PC-9 (cell line): ENCODE results near the gene CLBA1. TPM values are rescaled to one million over a fixed set of nuclear protein-coding genes. Genes with fewer than 3 reads are reported as not detected.
A peak's percentile ranks its signal among the peaks of the same experiment; 100 is the strongest.

Experiments used
- BruUV-seq: library from RNA; stranded (reverse); fragments of 400-500 nt; replicated peaks from 2 replicates; lab custom pipeline; 2021; lab: Mats Ljungman, UMichigan
- CTCF ChIA-PET: fragments of 300-600 bp; sonication (Branson Sonifier 250); formaldehyde crosslinking; loops from one replicate; lab custom pipeline; 2022; ENCODE audit warnings: antibody characterized with exemption; lab: Charles Lee
- POLR2A ChIA-PET: fragments of 300-600 bp; sonication (Branson Sonifier 250); formaldehyde crosslinking; loops from one replicate; lab custom pipeline; 2022; ENCODE audit warnings: antibody characterized with exemption; ENCODE audit not compliant: unreplicated experiment; lab: Charles Lee
- DNase-seq, 2 experiments: peaks; one replicate each; pipeline versions ENCODE4 v3.0.0 to v3.0.0-alpha.2; 2015 to 2022; ENCODE audit warnings: mixed read lengths in 1 of 2
- H2AFZ ChIP-seq: fragments of 200-600 bp; sonication (generic); 2 replicates; pipeline ENCODE4 v1.8.1; 2017; ENCODE audit warnings: antibody characterized with exemption
- H3F3A ChIP-seq: fragments of 200-600 bp; sonication (generic); 2 replicates; pipeline ENCODE4 v1.8.1; 2017; ENCODE audit warnings: antibody characterized with exemption, mild to moderate bottlenecking, low read depth; ENCODE audit not compliant: insufficient read depth
- H3K27ac ChIP-seq: fragments of 200-600 bp; sonication (generic); 2 replicates; pipeline ENCODE4 v1.6.1; 2016; ENCODE audit warnings: mixed run types
- H3K27me3 ChIP-seq: fragments of 200-600 bp; sonication (generic); 2 replicates; pipeline ENCODE4 v1.6.1; 2016; ENCODE audit warnings: low read depth, mixed run types; ENCODE audit not compliant: insufficient read depth
- H3K36me3 ChIP-seq: fragments of 200-600 bp; sonication (generic); 2 replicates; pipeline ENCODE4 v1.6.1; 2016; ENCODE audit warnings: low read depth, mixed run types
- H3K4me1 ChIP-seq: fragments of 200-600 bp; sonication (generic); replicated peaks from 2 replicates; pipeline ENCODE4 v1.6.1; 2016; ENCODE audit warnings: mixed run types; ENCODE audit not compliant: insufficient read depth
- H3K4me2 ChIP-seq: fragments of 200-600 bp; sonication (generic); 2 replicates; pipeline ENCODE4 v1.6.1; 2017; ENCODE audit warnings: mixed run types
- H3K4me3 ChIP-seq: fragments of 200-600 bp; sonication (generic); 2 replicates; pipeline ENCODE4 v1.6.1; 2016; ENCODE audit warnings: mixed run types
- H3K79me2 ChIP-seq: fragments of 200-600 bp; sonication (generic); 2 replicates; pipeline ENCODE4 v1.6.1; 2017; ENCODE audit warnings: low read depth, mixed run types
- H3K9me2 ChIP-seq: fragments of 200-600 bp; sonication (generic); 2 replicates; pipeline ENCODE4 v1.8.1; 2017; ENCODE audit warnings: mild to moderate bottlenecking; ENCODE audit not compliant: insufficient read depth
- H3K9me3 ChIP-seq: fragments of 200-600 bp; sonication (generic); 2 replicates; pipeline ENCODE4 v1.8.1; 2016; ENCODE audit warnings: low read depth; ENCODE audit not compliant: insufficient read depth
- H4K20me1 ChIP-seq: fragments of 200-600 bp; sonication (generic); 2 replicates; pipeline ENCODE4 v1.8.1; 2017; ENCODE audit not compliant: insufficient read depth
- EZH2 ChIP-seq: fragments of 200-600 bp; sonication (generic); IDR thresholded peaks from 2 replicates; pipeline ENCODE4 v1.8.0; 2017; ENCODE audit warnings: antibody characterized with exemption, low read depth
- intact Hi-C: fragments of 100-400 bp; cut with micrococcal nuclease; formaldehyde crosslinking; loops from one replicate; pipeline ENCODE4 v1.10.0; 2022; ENCODE audit not compliant: unreplicated experiment
- total RNA-seq: library from RNA; stranded (reverse); gene quantifications from 2 replicates; pipeline ENCODE4 v1.2.3, GENCODE V29; 2021
- TF ChIP-seq, protein P1 (sequence below): fragments of 200-600 bp; sonication (generic); conservative IDR thresholded peaks from 2 replicates; pipeline ENCODE4 v1.6.1; 2017; ENCODE audit warnings: mixed run types, antibody characterized with exemption, mild to moderate bottlenecking, moderate library complexity

Gene CLBA1
- total RNA-seq, 1 experiment from 2014 or later: 12.6 TPM

DNA sequence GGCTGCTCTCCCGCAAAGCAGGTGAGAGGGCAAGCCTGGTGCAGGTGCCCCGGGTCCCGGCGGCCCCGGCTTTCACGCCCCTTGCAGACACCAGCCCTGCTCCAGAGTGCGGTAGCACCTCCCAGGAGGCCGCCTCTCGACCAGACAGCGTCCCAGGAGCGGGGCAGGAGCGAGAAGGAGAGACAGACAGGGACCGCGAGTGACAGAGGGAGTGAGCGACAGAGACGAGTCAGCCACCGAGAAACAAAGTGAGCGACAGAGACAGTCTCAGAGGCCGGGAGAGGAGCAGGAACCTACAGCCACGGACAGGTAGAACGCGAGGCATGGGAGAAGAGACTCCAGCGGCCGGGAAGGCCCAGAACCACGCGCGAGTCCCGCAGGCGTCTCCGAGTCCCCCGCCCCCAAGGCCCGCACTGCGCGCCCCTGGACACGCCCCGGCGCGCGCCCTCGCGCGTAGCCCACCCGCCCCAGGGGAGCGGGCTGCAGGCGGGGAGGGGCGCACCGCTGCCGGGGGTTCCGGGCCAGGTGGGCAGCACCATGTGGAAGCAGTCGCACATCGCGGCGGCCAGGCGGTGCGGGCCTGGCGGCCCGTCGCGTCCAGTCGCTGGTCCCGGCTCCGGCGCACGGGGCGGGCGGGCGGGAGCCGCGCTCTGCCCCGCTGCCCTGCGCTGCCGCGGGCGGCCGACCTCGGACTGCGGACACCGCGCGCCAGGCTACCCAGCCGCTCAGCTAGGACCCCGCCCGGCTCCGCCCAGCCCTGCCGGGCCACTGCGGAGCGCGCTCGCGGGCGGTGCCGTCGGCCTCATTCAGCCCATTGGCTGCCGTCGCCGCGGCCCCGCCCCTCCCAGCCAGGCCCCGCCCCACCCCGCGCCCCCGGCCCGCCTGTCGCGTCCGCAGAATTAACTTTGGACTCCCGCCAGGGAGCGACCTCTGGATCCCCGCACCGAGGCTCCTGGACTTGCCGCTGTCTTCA lies 7.6 kb upstream of the CLBA1 start, which contains the start of gene AHNAK2:
Gene AHNAK2 (minus strand): TSS at position 694 of the 973 bp plus-strand sequence. CDS start 137 bp downstream, at position 557.
- H3K9me2 ChIP-seq: no peaks in the 10 kb centered on the region
- no peaks in the 10 kb centered on the region for H3K27me3 ChIP-seq
- no peaks in the 10 kb centered on the region for H3K36me3 ChIP-seq
- no peak within 1 kb of the TSS for H3K27ac ChIP-seq
- peak within 1 kb of the TSS; percentile 70; the same call in 1 of the 2 replicates for H2AFZ ChIP-seq
- intact Hi-C loops: no loop called here
- DNase-seq: peak; percentile 64 to 72
- peaks cover 45% of the 10 kb centered on the region for H3K4me1 ChIP-seq
- POLR2A ChIA-PET: interaction anchor here (0.6 kb wide), 1 partner anchor 60 kb away, joined by 3 read pairs; no protein-coding TSS in a partner anchor
- no peak for TF ChIP-seq EZH2
- TF ChIP-seq, protein P1, sequence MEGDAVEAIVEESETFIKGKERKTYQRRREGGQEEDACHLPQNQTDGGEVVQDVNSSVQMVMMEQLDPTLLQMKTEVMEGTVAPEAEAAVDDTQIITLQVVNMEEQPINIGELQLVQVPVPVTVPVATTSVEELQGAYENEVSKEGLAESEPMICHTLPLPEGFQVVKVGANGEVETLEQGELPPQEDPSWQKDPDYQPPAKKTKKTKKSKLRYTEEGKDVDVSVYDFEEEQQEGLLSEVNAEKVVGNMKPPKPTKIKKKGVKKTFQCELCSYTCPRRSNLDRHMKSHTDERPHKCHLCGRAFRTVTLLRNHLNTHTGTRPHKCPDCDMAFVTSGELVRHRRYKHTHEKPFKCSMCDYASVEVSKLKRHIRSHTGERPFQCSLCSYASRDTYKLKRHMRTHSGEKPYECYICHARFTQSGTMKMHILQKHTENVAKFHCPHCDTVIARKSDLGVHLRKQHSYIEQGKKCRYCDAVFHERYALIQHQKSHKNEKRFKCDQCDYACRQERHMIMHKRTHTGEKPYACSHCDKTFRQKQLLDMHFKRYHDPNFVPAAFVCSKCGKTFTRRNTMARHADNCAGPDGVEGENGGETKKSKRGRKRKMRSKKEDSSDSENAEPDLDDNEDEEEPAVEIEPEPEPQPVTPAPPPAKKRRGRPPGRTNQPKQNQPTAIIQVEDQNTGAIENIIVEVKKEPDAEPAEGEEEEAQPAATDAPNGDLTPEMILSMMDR: no peak
- peak within 1 kb of the TSS; percentile 55; the same call in 1 of the 2 replicates for H3K4me3 ChIP-seq
- H3K79me2 ChIP-seq: no peaks in the 10 kb centered on the region
- peaks cover 27% of the 10 kb centered on the region for H3F3A ChIP-seq
- CTCF ChIA-PET: no interaction called here
- BruUV-seq: no TSS peak
- peak within 1 kb of the TSS; percentile 93 for H3K4me2 ChIP-seq
- H3K9me3 ChIP-seq: no peaks in the 10 kb centered on the region
- H4K20me1 ChIP-seq: no peaks in the 10 kb centered on the region

DNA sequence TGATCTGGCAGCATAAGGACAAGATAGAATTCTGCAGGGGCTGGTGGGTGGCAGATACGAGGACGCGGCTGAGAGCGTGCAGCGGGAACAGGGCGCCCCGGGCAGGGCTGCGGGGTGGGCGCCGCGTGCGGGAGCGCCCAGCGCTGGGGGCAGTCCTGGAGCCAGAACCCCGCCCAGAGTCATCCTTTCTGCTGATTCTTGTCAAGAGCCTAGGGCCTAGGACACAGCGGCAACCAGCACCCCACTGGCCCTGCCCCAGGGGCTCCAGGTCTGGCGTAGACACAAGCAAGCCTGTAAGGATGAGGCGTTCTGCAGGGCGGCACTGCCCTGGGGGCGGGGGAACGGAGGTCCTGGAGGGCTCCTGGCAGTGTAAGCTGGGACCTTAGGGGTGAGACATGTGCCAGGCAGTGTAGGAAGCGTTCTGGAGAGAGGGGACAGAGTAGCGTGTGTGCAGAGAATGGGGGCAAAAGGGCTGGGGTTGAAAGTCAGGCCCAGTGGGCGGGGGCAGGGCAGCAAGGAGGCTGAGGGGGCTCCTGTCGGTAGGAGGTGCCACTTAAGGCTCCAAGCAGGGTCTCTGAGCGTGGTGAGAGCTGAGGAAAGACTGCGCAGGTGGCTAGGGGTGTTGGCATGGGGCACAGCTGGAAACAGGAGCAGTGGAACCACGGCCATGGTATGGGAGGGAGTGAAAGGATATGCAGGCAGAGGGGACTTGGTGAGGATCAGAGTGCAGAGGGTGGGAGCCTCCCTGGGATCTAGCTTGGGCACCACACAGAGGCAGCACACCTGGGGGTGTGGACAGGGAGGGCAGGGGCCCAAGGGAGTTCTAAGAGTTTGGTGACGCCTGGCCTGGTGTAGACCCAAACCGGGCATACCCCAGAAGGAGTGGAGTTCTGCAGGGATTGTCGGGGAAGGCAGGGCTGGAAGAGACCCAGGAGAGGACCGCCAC lies 6.6 kb upstream of the CLBA1 start:
- no peak for TF ChIP-seq EZH2
- TF ChIP-seq, protein P1: no peak
- Histone ChIP-seq H3K27me3 (no peaks in the 10 kb centered on the region), H3K4me1 (peaks cover 37% of the 10 kb centered on the region), H3K4me3 (no peak overlapping the region), H3K9me2 (no peaks in the 10 kb centered on the region), H3K9me3 (no peaks in the 10 kb centered on the region), H3K36me3 (no peaks in the 10 kb centered on the region), H3K27ac (no peak overlapping the region), H3F3A (peaks cover 19% of the 10 kb centered on the region), H2AFZ (no peak overlapping the region), H3K79me2 (no peaks in the 10 kb centered on the region), H3K4me2 (peak overlapping the region; percentile 47; the same call in 1 of the 2 replicates), H4K20me1 (no peaks in the 10 kb centered on the region)
- ChIA-PET CTCF (no interaction called here), POLR2A (no interaction called here)
- intact Hi-C loops: no loop called here
- no TSS peak for BruUV-seq
- no peak for DNase-seq
